ENCODE results near the gene TAF1B.

The TAF1B gene

DNA sequence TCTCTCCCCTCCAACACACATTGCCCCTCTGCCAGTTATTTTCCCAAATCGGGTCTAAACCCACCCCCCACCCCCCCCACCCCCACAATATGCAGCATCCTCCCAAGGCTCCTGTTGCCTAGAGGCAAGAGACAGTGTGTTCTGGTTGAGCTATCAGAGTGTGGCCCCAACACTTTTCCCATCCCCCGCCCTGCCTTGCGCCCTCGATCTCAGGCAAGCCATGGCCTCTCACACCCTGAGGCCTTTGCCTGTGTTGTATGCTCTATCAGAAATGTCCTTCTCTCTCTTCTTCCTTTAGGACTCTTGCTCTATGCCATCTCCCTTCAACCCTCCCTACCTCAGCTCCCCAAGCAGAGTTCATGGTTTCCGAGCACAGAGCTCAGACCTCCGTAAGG lies 98.7 kb downstream of the TAF1B start:
- no peak for DNase-seq (ENCODE audit: low spot score)

DNA sequence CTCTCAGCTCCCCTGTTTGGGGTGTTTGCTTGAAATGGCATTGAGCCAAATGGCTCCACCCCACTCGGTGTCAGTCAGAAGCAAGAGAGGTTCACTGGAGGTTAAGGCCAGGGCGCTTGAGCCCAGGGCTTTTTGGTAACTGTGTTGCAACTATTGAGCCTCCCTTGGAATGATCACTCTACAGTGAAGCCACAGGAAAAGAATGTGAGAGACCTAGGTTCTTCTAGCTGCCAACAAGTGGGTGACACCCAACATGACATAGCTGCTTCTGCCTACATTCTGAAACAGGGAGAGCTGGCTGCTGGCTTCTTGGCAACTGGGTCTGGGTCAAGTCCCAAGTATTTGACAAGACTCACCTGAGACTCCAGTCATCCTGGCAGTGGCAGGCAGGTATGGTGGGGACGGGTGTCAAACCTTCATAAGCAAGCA lies 101.1 kb downstream of the TAF1B start:
- no peak for DNase-seq (ENCODE audit: low spot score)

DNA sequence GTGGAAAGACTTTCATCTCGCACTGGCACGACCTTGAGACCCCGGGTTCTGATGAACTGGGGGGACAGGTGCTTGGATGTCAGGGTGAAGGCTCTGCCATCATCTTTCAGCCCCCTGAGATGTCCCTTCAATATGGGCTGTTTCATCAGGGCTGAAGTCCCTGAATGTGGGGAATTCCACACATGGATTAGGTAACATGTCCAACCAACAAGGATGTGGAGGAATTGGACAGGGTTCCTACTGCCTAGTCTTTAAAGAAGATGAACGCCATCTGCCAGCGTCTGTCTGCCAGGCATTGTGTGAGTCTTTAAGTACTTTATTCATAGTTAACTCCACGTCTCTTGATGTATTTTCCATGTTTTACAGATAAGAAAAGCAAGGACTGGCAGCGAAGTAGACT lies 102.3 kb downstream of the TAF1B start:
- no peak for DNase-seq (ENCODE audit: low spot score)

DNA sequence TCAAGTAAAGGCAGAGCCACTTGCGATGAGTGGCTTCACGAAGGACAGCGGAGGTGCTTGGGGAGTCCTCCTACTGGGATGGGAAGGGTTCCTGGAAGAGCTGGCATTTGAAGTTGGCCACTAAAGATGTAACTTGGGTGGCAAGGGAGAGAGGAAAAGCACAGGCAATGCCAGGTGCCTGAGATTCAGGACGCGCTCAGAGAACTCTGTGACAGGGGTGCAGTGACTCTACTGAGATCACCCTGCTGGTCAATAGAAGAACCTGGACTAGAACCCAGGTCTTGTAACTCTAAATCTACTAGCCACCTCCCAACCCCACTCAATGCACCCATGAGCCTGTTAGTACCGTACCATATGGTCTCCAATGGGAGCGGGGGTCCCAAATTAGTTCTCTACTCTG lies 102.8 kb downstream of the TAF1B start:
- no peak for DNase-seq (ENCODE audit: low spot score)

DNA sequence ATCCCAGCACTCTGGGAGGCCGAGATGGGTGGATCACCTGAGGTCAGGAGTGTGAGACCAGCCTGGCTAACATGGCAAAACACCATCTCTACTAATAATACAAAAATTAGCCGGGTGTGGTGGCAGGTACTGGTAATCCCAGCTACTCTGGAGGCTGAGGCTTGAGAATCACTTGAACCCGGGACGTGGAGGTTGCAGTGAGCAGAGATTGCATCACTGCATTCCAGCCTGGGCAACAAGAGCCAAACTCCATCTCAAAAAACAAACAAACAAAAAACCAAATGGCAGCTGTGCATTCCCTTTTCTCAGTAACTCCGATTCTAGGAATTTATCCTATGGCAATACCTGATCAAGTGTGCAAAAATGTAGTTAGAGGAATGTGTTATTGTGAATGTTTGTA lies 103.5 kb downstream of the TAF1B start:
- DNase-seq (ENCODE audit: low spot score) = no peak

DNA sequence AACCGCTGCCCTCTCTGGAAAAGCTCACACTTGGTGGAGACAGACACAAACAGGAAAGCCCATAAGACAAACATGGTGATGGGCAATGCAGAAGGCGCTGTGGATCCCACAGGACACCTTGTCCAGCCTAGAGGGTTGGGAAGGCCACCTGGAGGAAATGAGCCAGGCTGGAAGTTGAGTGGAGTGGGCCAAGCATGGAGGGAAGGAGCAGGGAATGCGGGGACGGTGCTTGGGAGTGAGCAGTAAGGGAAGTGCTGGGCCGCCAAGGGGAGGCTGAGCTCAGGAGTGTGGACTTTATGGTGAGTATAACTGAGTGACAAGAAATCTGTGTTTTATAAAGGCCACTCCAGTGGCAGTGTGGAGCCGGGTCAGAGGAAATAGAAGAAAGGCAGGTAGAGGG lies 105.4 kb downstream of the TAF1B start:
- DNase-seq (ENCODE audit: low spot score) = no peak

DNA sequence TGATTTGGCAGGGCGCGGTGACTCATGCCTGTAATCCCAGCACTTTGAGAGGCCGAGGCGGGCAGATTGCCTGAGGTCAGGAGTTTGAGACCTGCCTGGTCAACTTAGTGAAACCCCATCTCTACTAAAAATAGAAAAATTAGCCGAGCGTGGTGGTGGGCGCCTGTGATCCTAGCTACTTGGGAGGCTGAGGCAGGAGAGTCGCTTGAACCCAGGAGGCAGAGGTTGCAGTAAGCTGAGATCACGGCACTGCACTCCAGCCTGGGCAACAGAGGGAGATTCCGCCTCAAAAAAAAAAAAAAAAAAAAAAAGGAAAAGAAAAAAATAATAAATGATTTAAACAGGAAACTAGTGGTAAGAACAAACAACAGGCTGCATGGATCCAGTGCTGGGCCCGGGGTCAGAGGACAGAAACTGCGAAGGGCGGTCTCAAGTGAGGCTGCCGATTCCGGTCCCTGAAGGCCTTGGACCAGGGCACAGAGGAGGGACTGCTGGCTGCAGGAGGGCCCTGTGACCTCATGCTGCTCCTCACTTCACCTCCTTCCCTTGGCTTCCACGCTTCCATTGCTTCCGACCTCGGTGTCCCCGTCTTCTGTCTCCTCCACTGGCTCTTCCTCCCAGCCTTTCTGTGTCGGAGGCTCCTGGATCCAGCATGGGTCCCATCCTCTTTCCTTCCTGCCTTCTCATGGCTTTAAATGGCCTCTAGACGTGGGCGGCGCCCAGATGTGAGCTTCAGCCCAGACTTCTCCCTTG lies 106.1 kb downstream of the TAF1B start:
- no peak for DNase-seq (ENCODE audit: low spot score)

DNA sequence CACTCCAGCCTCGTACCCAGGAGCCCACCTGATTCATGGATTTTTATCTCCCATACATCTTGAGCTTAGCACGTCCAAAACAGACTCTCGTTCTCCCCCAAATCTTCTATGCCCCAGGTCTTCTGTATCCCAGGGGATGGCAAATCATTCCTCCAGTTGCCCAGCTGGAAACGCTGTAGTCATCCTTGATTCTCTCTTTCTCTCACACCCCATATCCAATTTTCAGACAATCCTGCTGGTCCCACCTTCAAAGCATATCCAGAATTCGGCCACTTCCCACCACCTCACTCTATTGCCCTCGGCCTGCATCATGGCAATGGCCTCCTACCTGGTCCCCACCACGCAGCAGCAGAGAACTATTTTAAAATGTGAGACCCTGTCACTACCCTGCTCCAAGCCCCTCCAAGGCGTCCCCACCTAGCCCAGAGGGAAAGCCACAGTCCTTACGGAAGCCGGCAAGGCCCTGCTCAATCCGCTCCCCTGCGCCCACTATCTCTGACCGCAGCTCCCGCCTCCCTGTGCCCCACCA lies 106.8 kb downstream of the TAF1B start:
- no peak for DNase-seq (ENCODE audit: low spot score)

DNA sequence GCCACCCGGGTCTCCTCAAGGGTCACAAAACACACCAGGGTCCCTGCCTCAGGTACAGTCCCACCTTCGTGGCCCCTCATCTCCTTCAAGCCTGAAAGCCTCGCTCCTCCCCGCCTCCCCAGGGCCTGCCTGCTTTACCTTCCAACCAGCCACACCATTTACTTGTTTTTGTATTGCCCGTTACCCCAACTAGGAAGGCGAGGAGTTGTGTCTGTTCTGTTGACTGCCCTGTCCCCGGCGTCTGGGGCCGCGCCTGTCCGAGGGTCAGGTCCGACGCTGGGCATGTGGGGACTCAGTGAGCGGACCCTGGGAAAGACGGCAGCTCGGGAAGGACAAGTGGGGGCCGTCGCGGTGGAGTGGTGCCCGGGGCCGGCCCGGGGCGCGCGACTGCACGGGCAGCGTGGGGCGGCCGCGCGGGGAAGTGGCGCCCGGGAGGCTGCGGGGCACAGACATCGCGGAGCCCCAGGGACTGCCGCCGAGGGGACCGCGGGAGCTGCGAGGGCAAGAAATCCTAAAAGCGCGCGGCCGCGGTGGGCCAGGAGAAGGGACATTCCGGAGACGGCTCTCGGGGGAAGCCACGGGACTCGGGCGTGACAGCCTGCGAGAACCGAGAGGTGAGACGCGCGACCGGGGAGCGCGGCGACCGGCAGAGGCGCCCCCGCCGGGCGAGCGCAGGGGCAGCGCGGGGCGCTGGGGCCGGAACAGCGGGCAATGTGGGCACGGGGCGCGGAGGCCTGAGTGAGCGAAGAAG lies 107.4 kb downstream of the TAF1B start:
- no peak for DNase-seq (ENCODE audit: low spot score)

DNA sequence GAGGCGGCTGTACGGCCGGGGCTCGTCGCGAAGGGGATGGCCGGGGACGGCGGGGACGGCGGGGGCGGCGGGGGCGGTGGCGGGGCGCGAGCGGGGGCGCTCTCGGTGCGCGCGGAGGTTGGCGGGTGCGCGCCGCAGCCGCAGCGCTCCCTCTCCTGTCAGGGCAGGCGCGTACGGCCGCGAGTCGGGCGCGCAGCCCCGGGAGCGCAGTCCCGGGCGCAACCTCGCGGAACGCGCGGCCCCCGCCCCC lies 107.9 kb downstream of the TAF1B start:
- no peak for DNase-seq (ENCODE audit: low spot score)

DNA sequence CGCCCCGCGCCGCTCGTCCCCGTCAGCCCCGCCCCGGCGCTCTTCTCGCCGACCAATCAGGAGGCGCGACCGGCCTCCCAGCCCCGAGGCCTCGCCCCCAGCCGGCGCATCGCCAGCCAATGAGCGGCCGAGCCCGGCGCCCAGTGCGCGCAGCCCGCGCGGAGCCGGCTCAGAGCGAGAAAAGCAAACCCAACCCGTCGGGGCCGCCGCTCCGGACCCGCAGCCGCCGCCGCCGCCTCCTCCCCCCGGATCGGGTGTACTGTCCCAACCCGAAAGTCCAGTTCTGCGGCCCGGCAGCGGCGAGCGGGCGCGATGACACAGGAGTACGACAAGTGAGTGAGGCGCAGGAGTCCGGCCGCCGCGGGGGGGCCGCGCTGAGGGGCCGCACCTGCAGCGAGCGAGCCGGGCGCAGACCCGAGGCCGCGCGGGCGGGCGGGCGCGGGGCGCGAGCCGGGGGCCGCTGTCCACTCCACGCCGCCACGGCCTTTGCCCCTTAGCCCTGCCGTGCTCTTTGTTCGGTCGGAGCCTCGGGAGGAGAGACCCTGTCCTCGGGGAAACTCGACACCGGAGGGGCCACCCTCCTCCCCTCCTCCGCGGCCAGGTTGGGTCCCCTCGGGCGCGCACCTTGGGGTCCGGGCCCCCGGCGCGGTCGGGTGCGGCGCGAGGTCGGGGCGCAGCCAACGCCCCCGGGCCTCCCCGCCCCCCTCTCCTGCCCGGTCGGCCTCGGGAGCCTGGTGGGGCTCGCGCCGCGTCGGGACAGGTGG lies 108.4 kb downstream of the TAF1B start, which contains the start of gene GRHL1:
Gene GRHL1 (plus strand): TSS at position 172 of the 764 bp plus-strand sequence. CDS start 141 bp downstream, at position 313.
- peak; percentile 91 for DNase-seq (ENCODE audit: low spot score)

DNA sequence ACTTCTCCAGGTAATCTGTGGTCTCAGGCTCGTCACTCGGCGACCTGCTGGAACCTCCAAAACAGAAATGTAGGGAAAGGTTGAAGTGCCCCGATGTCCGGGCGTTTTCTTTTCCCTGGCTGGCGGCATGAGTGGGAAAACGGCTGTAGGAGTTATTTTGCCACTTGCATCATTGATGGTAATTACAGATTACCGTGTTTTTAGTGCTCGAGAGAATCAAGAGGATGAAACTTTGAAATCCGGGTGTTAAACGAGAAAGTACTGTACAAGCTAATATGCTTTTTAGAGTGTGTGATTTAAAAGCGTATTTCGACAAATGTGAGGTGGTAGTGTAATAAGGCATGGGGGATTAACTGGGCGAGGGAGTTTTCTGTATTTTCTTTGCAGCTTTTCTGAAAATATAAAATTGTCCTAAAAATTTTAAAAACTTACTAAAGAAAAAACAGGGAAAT lies 109.0 kb downstream of the TAF1B start:
- DNase-seq (ENCODE audit: low spot score) = no peak

DNA sequence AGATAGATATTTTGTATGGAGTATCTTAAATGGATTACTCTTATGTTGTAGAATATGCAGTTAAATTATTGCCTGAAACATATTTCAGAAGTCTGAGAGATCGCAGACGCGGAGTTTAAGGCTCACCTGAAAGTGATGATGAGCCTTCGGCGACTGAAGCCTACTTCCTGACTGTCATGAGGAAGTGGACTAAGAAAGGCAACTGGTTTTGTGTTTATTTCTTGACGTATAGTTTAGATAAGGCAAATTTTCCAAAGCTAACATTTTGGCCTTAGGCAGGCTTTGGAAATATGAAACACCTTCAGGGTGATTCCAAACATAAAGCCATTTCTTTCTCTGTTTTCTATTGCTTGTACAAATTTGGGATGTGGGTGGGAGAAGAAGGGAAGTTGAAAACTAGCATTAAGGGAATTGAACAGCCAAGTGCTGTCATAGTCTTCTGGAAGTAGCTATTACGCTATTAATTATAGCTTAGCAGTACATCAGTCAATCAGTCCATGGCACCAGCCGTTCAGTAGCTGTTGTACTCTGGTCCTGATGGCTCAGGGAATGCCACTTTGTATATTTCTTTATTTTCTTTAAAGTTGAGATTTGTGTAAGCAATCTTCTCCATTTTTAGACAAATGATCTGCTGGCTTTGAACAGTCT lies 109.7 kb downstream of the TAF1B start:
- DNase-seq (ENCODE audit: low spot score) = no peak

DNA sequence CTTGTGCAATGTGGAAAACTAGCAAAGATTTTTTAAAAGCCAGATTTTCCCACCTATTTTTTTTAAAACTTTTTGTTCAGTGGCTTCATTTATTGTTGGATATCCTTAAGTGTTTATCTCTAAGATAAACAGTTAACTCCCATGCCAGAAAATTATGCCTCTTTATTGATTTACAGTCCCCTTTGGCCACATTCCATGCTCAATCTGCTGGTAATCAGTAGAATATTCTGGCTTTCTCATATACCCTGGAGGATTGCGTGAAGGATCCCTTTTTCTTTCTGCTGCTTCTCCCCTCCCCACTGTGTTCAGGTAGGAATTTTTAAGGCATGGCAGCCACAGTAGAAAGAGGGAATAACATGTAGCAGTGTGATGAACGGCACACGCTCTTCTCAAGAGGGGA lies 110.9 kb downstream of the TAF1B start:
- no peak for DNase-seq (ENCODE audit: low spot score)

DNA sequence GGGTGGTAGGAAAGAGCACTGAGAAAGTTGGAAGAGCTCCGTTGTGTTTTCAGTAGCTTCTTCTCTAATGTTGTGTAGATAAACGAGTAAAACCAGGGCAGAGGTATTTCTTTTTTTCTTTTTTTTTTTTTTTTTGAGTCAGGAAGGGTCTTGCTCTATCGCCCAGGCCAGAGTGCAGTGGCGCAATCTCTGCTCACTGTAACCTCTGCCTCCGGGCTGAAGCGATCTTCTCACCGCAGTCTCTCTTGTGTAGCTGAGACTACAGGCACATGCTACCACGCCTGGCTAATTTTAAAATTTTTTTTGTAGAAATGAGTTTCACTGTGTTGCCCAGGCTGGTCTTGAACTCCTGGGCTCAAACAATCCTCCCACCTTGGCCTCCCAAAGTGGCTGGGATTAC lies 114.8 kb downstream of the TAF1B start:
- no peak for DNase-seq (ENCODE audit: low spot score)

DNA sequence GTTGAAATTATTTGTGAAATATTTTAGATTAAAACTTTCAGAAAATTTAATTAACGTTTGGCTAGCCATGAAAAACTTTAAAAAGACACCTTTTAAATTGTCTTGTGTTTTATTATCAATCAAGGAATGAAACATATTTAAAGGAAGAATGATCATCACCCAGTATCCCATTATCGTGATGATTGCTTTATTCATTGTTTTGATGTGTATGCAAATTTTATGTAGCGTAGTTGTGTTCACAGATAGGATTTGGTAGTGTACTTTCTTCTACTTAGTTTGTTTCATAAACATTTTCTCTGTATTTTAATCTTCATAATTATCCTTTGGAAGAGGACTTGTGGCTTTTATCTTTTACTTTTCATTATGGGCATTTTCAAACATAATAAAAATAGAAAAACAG lies 116.0 kb downstream of the TAF1B start:
- DNase-seq (ENCODE audit: low spot score) = no peak

DNA sequence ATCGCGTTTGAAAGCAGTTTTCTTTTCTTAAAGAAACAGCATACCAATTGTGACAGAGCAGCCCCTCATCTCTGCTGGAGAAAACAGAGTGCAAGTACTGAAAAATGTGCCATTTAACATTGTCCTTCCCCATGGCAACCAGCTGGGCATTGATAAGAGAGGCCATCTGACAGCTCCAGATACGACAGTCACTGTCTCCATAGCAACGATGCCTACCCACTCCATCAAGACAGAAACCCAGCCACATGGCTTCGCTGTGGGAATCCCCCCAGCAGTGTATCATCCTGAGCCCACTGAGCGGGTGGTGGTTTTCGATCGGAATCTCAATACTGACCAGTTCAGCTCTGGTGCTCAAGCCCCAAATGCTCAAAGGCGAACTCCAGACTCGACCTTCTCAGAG lies 117.7 kb downstream of the TAF1B start:
- no peak for DNase-seq (ENCODE audit: low spot score)

DNA sequence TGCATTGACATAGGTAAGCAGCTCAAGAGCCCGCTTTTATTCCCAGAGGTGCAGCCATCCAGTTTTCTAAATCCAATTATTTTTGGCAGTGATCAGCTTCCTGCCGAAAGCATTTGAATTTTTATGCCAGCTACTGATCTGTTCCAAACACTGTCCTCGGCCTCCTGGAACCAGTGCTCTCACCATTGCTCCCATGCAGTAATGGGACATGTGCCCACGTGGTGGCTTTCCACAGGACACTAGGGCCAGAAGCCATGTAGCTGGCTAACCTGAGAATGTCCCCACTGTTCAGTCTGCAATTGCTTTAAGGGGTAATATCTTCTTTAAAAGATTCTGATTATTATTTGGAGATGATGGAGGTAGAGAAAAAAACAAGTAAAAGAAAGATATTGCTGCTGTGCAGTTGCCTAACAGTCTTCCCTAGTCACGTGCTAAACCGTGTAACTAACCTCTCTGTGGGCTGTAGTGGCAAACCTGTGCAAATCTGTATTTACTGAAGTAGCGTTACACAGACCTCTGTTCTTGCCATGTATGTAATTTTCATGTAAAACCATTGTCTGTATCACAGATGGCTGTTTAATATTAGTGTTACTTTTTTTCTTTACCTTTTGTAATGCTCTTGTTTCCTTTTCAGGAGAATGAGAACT lies 121.2 kb downstream of the TAF1B start:
- DNase-seq (ENCODE audit: low spot score) = no peak

DNA sequence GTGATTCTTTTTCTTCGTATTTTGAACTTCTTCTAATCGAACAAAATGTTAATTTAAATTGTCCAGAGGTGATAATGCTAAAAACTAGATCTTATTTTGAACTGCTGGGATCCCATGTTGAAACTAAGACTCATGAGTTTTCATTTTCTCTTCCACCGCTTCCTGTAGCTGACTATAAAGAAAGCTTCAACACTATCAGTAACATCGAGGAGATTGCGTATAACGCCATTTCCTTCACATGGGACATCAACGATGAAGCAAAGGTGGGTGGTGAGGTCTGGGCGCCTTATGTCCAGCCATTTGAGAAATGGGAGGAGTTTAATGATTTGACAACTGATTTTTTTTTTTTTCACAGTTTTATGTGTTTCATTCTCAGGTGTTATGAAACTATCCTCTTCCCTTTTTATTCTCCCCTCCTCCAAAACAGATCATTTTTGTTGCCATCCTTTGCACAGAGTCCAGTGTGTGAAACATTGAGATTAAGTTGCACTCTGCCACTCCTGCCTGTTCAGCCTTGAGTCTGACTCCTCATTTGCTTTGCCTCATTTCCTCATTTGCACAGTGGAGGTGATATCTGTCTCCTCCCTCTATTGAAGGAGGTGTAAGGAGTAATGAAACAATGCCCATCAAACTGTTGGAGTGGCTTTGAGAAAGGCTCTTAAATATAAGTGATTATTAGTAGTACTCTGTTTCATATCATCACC lies 122.0 kb downstream of the TAF1B start:
- DNase-seq (ENCODE audit: low spot score) = peak; percentile 16

DNA sequence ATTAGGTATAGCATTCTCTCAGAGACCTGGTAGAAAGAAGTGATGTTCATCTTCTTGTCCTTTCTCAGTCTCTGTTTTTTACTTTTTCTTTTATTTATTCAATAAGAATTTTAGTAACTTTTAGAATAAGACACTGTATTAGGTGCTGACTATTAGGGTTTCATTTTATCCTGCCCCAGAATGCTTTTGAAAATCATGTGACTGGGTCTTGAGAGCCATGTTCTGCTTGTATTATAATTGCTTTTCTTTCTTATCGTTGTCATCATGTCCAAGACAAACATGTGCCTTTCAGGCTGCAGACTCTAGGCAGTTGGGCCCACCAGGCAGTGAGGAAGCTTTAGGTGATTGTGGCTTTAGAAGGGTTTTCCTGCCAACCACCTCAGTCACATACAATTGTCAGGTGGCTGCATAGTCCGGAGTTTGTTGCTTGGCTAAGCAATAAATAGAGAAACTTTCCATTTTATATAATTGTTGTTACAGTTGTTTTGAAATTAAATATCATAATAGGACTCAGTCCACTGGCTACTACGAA lies 123.3 kb downstream of the TAF1B start:
- no peak for DNase-seq (ENCODE audit: low spot score)
